Hematopoietic multipotent progenitor cell treated with erythropoietin and hydrocortisone succinate and interleukin-3 and kit ligand, for 8 days (in vitro differentiated cells): ENCODE results near the gene GALNT16.

Experiments
- DNase-seq: peaks from one replicate; pipeline ENCODE4 v3.0.0-alpha.2; 2015

The GALNT16 gene

GRCh38 chr14:69318241-69318640, 58.3 kb downstream of the GALNT16 start:
- DNase-seq, result no peak

GRCh38 chr14:69318901-69319475, 59.0 kb downstream of the GALNT16 start:
- DNase-seq, result no peak

- no peak for DNase-seq
These were observed 60.0 kb downstream of the GALNT16 start for GRCh38 chr14:69319911-69320310.

- no peak for DNase-seq
These were observed 60.8 kb downstream of the GALNT16 start for GRCh38 chr14:69320581-69321365.

GRCh38 chr14:69321601-69322330, 61.8 kb downstream of the GALNT16 start:
- no peak for DNase-seq

DNA sequence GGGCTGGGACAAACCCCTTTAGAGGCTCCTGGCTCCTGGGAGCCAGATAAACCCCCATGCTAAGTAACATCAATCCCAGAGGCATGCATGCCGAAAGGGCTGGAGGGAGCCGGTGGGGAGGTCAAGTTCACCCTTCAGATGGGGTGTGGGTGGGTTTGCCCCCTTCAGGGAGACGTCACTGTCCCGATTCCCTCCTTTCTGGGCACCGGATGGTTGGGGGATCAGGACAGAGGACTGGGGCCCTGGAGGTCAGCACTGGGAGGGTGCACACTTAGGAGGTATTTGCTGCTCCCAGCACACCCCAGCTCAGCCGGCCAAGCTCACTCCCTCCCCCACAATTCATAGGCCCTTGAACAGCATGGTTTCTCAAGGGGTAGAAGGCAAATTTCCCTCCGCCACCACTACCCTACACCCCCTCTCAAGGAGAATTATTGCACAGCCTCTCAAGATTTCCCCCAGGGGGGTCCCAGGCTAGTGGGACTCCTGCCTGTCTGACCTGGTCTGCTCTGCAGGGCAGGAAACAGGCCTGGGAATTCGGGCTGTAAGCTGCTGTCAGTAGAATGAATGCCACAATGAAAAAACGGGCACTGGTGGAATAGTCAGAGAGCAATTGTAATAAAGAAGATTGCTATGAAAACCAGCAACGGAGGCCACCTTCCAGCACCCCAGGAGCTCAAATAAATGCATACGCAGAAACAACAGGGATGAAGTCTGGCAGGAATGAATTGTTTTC, 63.5 kb downstream of the GALNT16 start:
- DNase-seq, result no peak

- DNase-seq, result no peak
These were observed 64.0 kb downstream of the GALNT16 start for GRCh38 chr14:69323999-69324282.

DNA sequence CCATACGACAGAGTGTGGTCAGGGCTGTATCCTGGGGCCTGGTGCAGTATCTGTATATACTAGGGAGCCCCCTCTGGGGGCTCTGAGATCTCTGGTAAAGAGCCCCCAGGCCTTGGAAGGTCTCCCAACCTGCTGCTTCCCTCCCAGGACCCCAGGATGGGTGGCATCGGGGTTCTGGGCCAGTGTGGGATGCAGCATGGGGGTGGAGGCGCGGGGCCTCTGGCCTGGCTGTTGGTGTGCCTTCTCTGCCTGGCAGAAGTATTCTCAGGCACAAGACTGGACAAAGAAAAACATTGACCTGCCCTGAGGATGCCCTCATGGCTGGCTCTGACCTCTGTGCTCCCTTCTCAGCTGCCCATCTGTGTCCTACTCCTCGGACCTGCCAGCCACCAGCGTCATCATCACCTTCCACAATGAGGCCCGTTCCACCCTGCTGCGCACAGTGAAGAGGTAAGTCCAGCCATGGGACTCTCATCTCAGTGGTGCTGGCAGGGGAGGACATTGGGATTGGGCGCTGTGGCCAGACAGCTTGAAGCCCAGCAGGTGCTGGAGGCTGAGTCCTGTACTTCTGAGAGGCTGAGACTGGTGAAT, 64.5 kb downstream of the GALNT16 start:
- no peak for DNase-seq

GRCh38 chr14:69325086-69325485, 65.1 kb downstream of the GALNT16 start:
- DNase-seq, result no peak

GRCh38 chr14:69325646-69326265, 65.8 kb downstream of the GALNT16 start:
- DNase-seq, result no peak

GRCh38 chr14:69326611-69327010, 66.7 kb downstream of the GALNT16 start:
- no peak for DNase-seq

DNA sequence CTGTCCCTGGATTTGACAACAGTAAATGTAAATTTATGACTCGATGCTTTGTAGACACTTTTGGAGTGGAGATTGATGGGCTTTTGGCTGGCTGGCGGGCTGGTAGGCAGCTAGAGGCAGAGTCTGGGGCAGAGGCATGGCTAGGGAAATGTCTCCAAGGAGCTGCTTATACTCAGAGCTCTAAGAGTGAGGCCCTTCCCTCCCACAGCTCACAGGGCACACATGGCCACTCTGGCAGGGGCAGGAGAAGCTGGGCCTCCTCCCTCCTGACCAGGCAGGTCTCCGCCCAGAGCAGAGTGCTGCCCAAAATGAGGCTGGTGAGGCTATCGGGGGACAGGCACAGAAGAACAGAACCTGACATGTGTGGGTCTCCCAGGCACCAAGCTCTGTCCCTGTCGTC, 67.5 kb downstream of the GALNT16 start:
- no peak for DNase-seq

DNA sequence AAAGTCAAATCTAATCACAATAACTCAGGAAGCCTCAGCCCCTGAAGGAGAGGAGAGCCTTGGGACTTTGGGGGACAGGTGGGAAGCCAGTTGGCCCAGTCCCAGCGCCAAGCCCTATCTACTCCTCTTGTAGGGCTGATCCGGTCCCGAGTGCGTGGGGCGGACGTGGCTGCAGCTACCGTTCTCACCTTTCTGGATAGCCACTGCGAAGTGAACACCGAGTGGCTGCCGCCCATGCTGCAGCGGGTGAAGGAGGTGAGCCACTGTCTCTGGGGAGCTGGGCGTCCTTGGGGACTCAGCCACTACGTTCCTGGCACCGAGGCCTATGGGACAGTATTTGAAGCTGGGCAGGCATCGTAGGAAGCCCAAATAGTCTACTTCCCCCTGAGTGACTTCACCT, 68.4 kb downstream of the GALNT16 start:
- no peak for DNase-seq

- no peak for DNase-seq
These were observed 68.8 kb downstream of the GALNT16 start for GRCh38 chr14:69328765-69329164.

- DNase-seq, result no peak
These were observed 71.2 kb downstream of the GALNT16 start for GRCh38 chr14:69331206-69331605.

- no peak for DNase-seq
These were observed 72.9 kb downstream of the GALNT16 start for GRCh38 chr14:69332782-69333395.

GRCh38 chr14:69333791-69334337, 73.9 kb downstream of the GALNT16 start:
- DNase-seq, result no peak

DNA sequence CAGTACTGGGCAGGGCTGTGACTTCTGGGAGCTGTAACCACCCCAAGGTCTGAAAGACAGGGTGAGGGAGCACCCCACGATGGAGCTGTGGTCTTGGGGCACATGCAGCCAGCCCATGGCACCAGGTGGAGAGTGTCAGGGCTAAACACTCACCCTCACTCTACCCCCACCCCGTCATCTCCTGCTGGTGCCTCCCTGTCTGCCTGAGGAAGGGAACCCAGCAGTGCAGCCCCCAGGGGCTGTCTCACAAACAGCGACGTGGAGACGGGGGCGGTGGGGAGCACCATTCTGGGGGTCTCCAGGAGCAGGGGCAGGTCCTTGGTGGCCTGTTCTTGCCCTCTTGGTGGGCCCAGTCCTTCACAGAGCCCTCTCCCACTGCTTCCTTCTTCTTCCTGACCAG, 74.6 kb downstream of the GALNT16 start:
- DNase-seq, result no peak

GRCh38 chr14:69335371-69335771, 75.4 kb downstream of the GALNT16 start:
- no peak for DNase-seq

DNA sequence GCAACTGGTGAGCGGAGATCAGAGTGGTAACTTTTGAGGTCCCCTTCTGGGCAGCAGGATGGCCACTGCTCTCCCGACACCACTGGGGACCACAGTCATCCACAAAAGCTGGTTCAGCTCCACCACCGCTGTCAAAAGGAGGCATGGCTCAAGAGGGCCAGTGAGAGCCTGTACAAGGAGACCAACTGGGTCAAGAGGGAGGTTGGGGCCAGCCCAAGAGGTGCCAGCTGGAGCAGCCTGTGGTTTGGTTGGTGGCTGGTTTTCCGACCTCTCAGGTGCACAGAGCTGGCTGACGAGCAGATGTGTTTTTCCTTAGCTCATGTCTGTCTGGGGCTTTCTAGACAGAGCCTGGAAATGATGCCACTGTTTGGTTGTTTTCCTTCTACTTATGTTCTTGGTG, 78.0 kb downstream of the GALNT16 start:
- no peak for DNase-seq

- no peak for DNase-seq
These were observed 79.5 kb downstream of the GALNT16 start for GRCh38 chr14:69339426-69339825.

- peak; percentile 8 for DNase-seq
These were observed 83.1 kb downstream of the GALNT16 start for GRCh38 chr14:69342928-69343525.
